Spleen (tissue), 7 donors: Measurements from ENCODE around the gene C12orf43.

Source experiments
- POLR2A ChIP-seq, 3 donors: fragments of 450-650 bp; IDR thresholded peaks; one replicate each; pipeline ENCODE4 v1.5.1; 2017; ENCODE audit warnings: antibody characterized with exemption in 3 of 3, mild to moderate bottlenecking in 1 of 3
- POLR2AphosphoS5 ChIP-seq, 3 donors: sonication (generic); formaldehyde crosslinking; IDR thresholded peaks; one replicate each; pipeline ENCODE4 v1.5.1; 2017; ENCODE audit warnings: antibody characterized with exemption in 3 of 3
- TF ChIP-seq, protein P1 (sequence below), 11 experiments: fragments of 200-600 bp in 7 of 11; fragments of 450-650 bp in 4 of 11; sonication (generic) in 4 of 11; IDR thresholded peaks in 8 of 11; conservative IDR thresholded peaks in 3 of 11; 1 replicate in 7 of 11; 2 replicates in 4 of 11; pipeline versions ENCODE4 v1.4.0 to v1.8.0; 2016 to 2021; ENCODE audit warnings: antibody characterized with exemption in 11 of 11, inconsistent platforms in 4 of 11, mild to moderate bottlenecking in 1 of 11
- donor health status: DM: no; HTN: no; CAD: no; lungs with moderate emphysema.
- donor health status: DM: no; HTN: no; CAD: no.
- donor health status: DM: no; HTN: no; CAD: no.

DNA sequence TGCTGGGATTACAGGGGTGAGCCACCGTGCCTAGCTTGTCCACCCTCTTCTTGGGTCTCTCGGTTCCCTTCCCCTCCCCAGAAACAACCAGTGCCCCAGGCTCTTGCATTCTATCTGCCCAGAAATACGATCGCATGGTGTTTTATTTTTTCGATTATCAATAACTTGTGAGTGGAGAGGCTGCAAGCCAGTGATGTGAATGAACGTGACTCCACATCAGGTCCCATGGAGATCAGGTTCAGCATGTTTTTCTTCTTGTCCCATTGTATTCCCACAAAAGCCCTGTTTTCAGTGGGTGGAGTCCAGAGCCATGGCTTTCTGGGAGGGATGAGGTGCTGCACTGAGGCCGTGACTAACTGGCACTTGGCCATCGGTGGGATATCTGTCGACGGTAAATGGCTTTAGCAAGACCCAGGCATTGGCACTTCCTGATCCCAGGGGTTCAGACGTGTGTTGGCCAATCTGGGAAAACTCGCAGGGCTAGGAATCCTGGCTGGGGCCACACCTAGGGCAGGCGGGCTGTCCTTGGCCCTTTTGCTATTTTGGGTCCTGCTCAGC, 50.7 kb downstream of the C12orf43 start:
- TF ChIP-seq, protein P1, sequence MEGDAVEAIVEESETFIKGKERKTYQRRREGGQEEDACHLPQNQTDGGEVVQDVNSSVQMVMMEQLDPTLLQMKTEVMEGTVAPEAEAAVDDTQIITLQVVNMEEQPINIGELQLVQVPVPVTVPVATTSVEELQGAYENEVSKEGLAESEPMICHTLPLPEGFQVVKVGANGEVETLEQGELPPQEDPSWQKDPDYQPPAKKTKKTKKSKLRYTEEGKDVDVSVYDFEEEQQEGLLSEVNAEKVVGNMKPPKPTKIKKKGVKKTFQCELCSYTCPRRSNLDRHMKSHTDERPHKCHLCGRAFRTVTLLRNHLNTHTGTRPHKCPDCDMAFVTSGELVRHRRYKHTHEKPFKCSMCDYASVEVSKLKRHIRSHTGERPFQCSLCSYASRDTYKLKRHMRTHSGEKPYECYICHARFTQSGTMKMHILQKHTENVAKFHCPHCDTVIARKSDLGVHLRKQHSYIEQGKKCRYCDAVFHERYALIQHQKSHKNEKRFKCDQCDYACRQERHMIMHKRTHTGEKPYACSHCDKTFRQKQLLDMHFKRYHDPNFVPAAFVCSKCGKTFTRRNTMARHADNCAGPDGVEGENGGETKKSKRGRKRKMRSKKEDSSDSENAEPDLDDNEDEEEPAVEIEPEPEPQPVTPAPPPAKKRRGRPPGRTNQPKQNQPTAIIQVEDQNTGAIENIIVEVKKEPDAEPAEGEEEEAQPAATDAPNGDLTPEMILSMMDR (IDR thresholded peaks at IDR 0.05 in 8 of 11, conservative IDR thresholded peaks at IDR 0.05 in 3 of 11) = no peak
- TF ChIP-seq POLR2A (IDR thresholded peaks at IDR 0.05) (no peak), POLR2AphosphoS5 (IDR thresholded peaks at IDR 0.05) (no peak)
